H9 (cell line): ENCODE measurements around the gene HMX1. TPM values are rescaled to one million over a fixed set of nuclear protein-coding genes. Genes with fewer than 3 reads are reported as not detected.

Experiments
- DNase-seq: peaks from one replicate; pipeline ENCODE4 v3.0.0-alpha.2; 2017
- H2AFZ ChIP-seq: one replicate; pipeline ENCODE4 v1.6.1; 2013; ENCODE audit warnings: mild to moderate bottlenecking, low read length, control low read depth, moderate library complexity
- H2AK5ac ChIP-seq: 2 replicates; pipeline ENCODE4 v1.6.1; 2013; ENCODE audit warnings: low read length, control low read depth, mixed read lengths; ENCODE audit not compliant: insufficient read length
- H2BK120ac ChIP-seq: one replicate; pipeline ENCODE4 v1.6.1; 2013; ENCODE audit warnings: low read depth, mild to moderate bottlenecking, low read length, control low read depth, inconsistent platforms; ENCODE audit not compliant: poor library complexity, severe bottlenecking
- H2BK12ac ChIP-seq: 2 replicates; pipeline ENCODE4 v1.6.1; 2013; ENCODE audit warnings: low read length, control low read depth, mixed read lengths, low read depth; ENCODE audit not compliant: insufficient read length
- H2BK15ac ChIP-seq: 2 replicates; pipeline ENCODE4 v1.6.1; 2013; ENCODE audit warnings: low read depth, low read length, control low read depth
- H2BK20ac ChIP-seq: one replicate; pipeline ENCODE4 v1.6.1; 2013; ENCODE audit warnings: low read depth, mild to moderate bottlenecking, low read length, control low read depth, inconsistent platforms; ENCODE audit not compliant: poor library complexity, severe bottlenecking
- H2BK5ac ChIP-seq: 2 replicates; pipeline ENCODE4 v1.6.1; 2013; ENCODE audit warnings: low read length, control low read depth, mixed read lengths; ENCODE audit not compliant: insufficient read length
- H3K14ac ChIP-seq: 2 replicates; pipeline ENCODE4 v1.6.1; 2013; ENCODE audit warnings: low read length, control low read depth; ENCODE audit not compliant: insufficient read depth
- H3K18ac ChIP-seq: 2 replicates; pipeline ENCODE4 v1.6.1; 2013; ENCODE audit warnings: low read depth, mild to moderate bottlenecking, mixed read lengths, low read length, control low read depth; ENCODE audit not compliant: insufficient read length
- H3K23ac ChIP-seq: 2 replicates; pipeline ENCODE4 v1.6.1; 2013; ENCODE audit warnings: low read length, control low read depth, mixed read lengths, low read depth; ENCODE audit not compliant: insufficient read length
- H3K23me2 ChIP-seq: 2 replicates; pipeline ENCODE4 v1.6.1; 2013; ENCODE audit warnings: low read depth, mild to moderate bottlenecking, mixed read lengths, low read length, control low read depth; ENCODE audit not compliant: insufficient read length, poor library complexity, severe bottlenecking
- H3K27ac ChIP-seq: 2 replicates; pipeline ENCODE4 v1.5.1; 2013; ENCODE audit warnings: low read length, control low read depth, mixed read lengths, low read depth; ENCODE audit not compliant: insufficient read length
- H3K27me3 ChIP-seq: 2 replicates; pipeline ENCODE4 v1.6.1; 2013; ENCODE audit warnings: low read length, control low read depth, inconsistent platforms; ENCODE audit not compliant: insufficient read depth
- H3K4ac ChIP-seq: 2 replicates; pipeline ENCODE4 v1.6.1; 2013; ENCODE audit warnings: low read depth, mild to moderate bottlenecking, control low read depth, inconsistent platforms, low read length, moderate library complexity
- H3K4me1 ChIP-seq: 2 replicates; pipeline ENCODE4 v1.6.1; 2013; ENCODE audit warnings: low read length, control low read depth, inconsistent platforms; ENCODE audit not compliant: insufficient read depth
- H3K4me2 ChIP-seq: 2 replicates; pipeline ENCODE4 v1.6.1; 2013; ENCODE audit warnings: low read length, control low read depth, mixed read lengths; ENCODE audit not compliant: insufficient read length, insufficient read depth
- H3K56ac ChIP-seq: 2 replicates; pipeline ENCODE4 v1.6.1; 2013; ENCODE audit warnings: low read depth, mild to moderate bottlenecking, mixed read lengths, low read length, control low read depth; ENCODE audit not compliant: insufficient read length
- H3K79me1 ChIP-seq: 2 replicates; pipeline ENCODE4 v1.6.1; 2013; ENCODE audit warnings: low read depth, mild to moderate bottlenecking, moderate library complexity, low read length, control low read depth, inconsistent platforms; ENCODE audit not compliant: insufficient read depth, poor library complexity, severe bottlenecking
- H3K79me2 ChIP-seq: 2 replicates; pipeline ENCODE4 v1.6.1; 2013; ENCODE audit warnings: low read length, control low read depth, inconsistent platforms; ENCODE audit not compliant: insufficient read depth
- H3K9ac ChIP-seq: 2 replicates; pipeline ENCODE4 v1.6.1; 2013; ENCODE audit warnings: low read length, control low read depth, mixed read lengths; ENCODE audit not compliant: insufficient read length; ENCODE audit errors: extremely low read depth
- H3K9me3 ChIP-seq: one replicate; pipeline ENCODE4 v1.6.1; 2013; ENCODE audit warnings: low read depth, low read length, inconsistent platforms; ENCODE audit not compliant: control insufficient read depth
- H3T11ph ChIP-seq: one replicate; pipeline ENCODE4 v1.6.1; 2013; ENCODE audit warnings: mild to moderate bottlenecking, low read length, control low read depth, inconsistent platforms
- H4K20me1 ChIP-seq: one replicate; pipeline ENCODE4 v1.6.1; 2013; ENCODE audit not compliant: control insufficient read depth, insufficient read length, insufficient read depth
- H4K5ac ChIP-seq: 2 replicates; pipeline ENCODE4 v1.6.1; 2013; ENCODE audit warnings: low read depth, mild to moderate bottlenecking, mixed read lengths, low read length, control low read depth; ENCODE audit not compliant: insufficient read length
- H4K8ac ChIP-seq: replicated peaks from 2 replicates; pipeline ENCODE4 v1.6.1; 2013; ENCODE audit warnings: low read length, control low read depth, mixed read lengths, low read depth; ENCODE audit not compliant: insufficient read length
- H4K91ac ChIP-seq: 2 replicates; pipeline ENCODE4 v1.6.1; 2013; ENCODE audit warnings: low read depth, mild to moderate bottlenecking, moderate library complexity, mixed read lengths, low read length, control low read depth; ENCODE audit not compliant: insufficient read length
- H3K27ac Mint-ChIP-seq, 3 experiments: 2 replicates in 2 of 3; 3 replicates in 1 of 3; pipeline ENCODE4 v1.8.0; 2020 to 2021; ENCODE audit warnings: mixed read lengths in 3 of 3, mild to moderate bottlenecking in 1 of 3, moderate library complexity in 1 of 3
- H3K27me3 Mint-ChIP-seq: 2 replicates; pipeline ENCODE4 v1.8.0; 2021; ENCODE audit warnings: low read depth, mild to moderate bottlenecking, moderate library complexity, mixed read lengths
- H3K36me3 Mint-ChIP-seq, 3 experiments: 2 replicates in 2 of 3; 3 replicates in 1 of 3; pipeline ENCODE4 v1.8.0; 2020 to 2021; ENCODE audit warnings: low read depth in 3 of 3, mixed read lengths in 3 of 3; ENCODE audit not compliant: insufficient read depth in 1 of 3
- H3K4me1 Mint-ChIP-seq, 2 experiments: 2 replicates each; pipeline ENCODE4 v1.8.0; 2020; ENCODE audit warnings: mixed read lengths in 2 of 2
- H3K4me3 Mint-ChIP-seq, 2 experiments: 2 replicates in 1 of 2; 3 replicates in 1 of 2; pipeline ENCODE4 v1.8.0; 2020 to 2021; ENCODE audit warnings: mild to moderate bottlenecking in 2 of 2, mixed read lengths in 2 of 2, moderate library complexity in 1 of 2
- H3K9me3 Mint-ChIP-seq, 2 experiments: 2 replicates in 1 of 2; 3 replicates in 1 of 2; pipeline ENCODE4 v1.8.0; 2020; ENCODE audit warnings: mild to moderate bottlenecking in 2 of 2, mixed read lengths in 2 of 2, moderate library complexity in 1 of 2
- WGBS: extraction: QIAGEN DNeasy Blood & Tissue Kit; methylation state at CpG from one replicate; pipeline ENCODE4 v1.1.7; 2013; ENCODE audit warnings: missing lambda C conversion rate, low lambda C conversion rate, mixed read lengths; ENCODE audit not compliant: insufficient read length; ENCODE audit errors: extremely low coverage; 5-methylcytosine and 5-hydroxymethylcytosine counted together
- total RNA-seq: library from RNA; stranded (reverse); gene quantifications from 2 replicates; pipeline ENCODE4 v1.2.1, GENCODE V29; 2021
- TF ChIP-seq, protein P1 (sequence below): fragments of 200-600 bp; sonication (generic); conservative IDR thresholded peaks from 3 replicates; pipeline ENCODE4 v1.8.0; 2021; ENCODE audit warnings: antibody characterized with exemption, mild to moderate bottlenecking

Gene HMX1
- total RNA-seq, 1 experiment from 2014 or later = 0.26 TPM

DNA sequence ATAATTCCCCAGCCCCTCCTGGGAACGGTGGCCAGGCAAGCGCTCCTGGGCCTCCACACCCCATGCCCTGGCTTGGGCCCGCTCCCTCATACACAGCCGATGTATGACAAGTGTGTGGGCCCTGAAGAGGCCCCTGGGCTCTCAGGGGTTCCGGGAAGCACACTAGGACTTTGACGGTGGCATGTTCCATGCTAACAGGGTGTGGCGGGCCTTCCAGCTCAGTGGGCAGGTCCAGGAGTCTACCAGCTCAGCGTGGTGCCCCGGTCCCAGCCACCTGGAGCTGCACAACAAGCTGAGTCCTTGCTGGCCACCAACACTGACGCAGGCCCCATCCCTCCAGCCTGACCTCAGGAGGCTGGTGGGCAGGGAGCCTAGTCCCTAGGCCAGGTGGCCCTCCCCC is 24.4 kb upstream of the HMX1 start:
- peaks cover 5% of the 10 kb centered on the region; the same call in 1 of the 2 replicates for H3K4me1 ChIP-seq
- no peaks in the 10 kb centered on the region for H3K79me2 ChIP-seq
- no peak overlapping the region for H2BK120ac ChIP-seq
- H3K27ac Mint-ChIP-seq = no peak overlapping the region
- no peak overlapping the region for H3K18ac ChIP-seq
- H3K14ac ChIP-seq = no peak overlapping the region
- no peak for DNase-seq
- no peak overlapping the region for H3T11ph ChIP-seq
- TF ChIP-seq, protein P1, sequence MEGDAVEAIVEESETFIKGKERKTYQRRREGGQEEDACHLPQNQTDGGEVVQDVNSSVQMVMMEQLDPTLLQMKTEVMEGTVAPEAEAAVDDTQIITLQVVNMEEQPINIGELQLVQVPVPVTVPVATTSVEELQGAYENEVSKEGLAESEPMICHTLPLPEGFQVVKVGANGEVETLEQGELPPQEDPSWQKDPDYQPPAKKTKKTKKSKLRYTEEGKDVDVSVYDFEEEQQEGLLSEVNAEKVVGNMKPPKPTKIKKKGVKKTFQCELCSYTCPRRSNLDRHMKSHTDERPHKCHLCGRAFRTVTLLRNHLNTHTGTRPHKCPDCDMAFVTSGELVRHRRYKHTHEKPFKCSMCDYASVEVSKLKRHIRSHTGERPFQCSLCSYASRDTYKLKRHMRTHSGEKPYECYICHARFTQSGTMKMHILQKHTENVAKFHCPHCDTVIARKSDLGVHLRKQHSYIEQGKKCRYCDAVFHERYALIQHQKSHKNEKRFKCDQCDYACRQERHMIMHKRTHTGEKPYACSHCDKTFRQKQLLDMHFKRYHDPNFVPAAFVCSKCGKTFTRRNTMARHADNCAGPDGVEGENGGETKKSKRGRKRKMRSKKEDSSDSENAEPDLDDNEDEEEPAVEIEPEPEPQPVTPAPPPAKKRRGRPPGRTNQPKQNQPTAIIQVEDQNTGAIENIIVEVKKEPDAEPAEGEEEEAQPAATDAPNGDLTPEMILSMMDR = no peak
- H3K23ac ChIP-seq = no peak overlapping the region
- no peak overlapping the region for H3K9ac ChIP-seq
- H3K4me1 Mint-ChIP-seq = peaks cover 20 to 44% of the 10 kb centered on the region in 2 experiments
- H2BK15ac ChIP-seq = no peak overlapping the region
- no peak overlapping the region for H4K91ac ChIP-seq
- no peak overlapping the region for H4K5ac ChIP-seq
- H3K4me2 ChIP-seq = no peak overlapping the region
- peaks cover 0 to 3% (median under 1%) of the 10 kb centered on the region in 3 experiments; a peak in 1 of 7 replicates for H3K36me3 Mint-ChIP-seq
- H3K4me3 Mint-ChIP-seq = no peak overlapping the region
- H3K4ac ChIP-seq = no peak overlapping the region
- no CpG with 5 or more reads among the region's 10 CpGs for WGBS
- peaks cover 4 to 7% of the 10 kb centered on the region in 2 experiments for H3K9me3 Mint-ChIP-seq
- no peak overlapping the region for H2BK20ac ChIP-seq
- no peak overlapping the region for H3K27ac ChIP-seq
- peaks cover 94% of the 10 kb centered on the region for H3K27me3 Mint-ChIP-seq
- no peak overlapping the region for H2AFZ ChIP-seq
- no peak overlapping the region for H2BK5ac ChIP-seq
- H3K9me3 ChIP-seq = peaks cover 1% of the 10 kb centered on the region
- no peaks in the 10 kb centered on the region for H4K20me1 ChIP-seq
- no peak overlapping the region for H3K56ac ChIP-seq
- H2AK5ac ChIP-seq = no peak overlapping the region
- no peak overlapping the region for H4K8ac ChIP-seq
- peaks cover 6% of the 10 kb centered on the region for H3K23me2 ChIP-seq
- H2BK12ac ChIP-seq = no peak overlapping the region
- no peaks in the 10 kb centered on the region for H3K79me1 ChIP-seq
- peaks cover 45% of the 10 kb centered on the region for H3K27me3 ChIP-seq
